ENCODE results near the gene POLR3GL.

DNA sequence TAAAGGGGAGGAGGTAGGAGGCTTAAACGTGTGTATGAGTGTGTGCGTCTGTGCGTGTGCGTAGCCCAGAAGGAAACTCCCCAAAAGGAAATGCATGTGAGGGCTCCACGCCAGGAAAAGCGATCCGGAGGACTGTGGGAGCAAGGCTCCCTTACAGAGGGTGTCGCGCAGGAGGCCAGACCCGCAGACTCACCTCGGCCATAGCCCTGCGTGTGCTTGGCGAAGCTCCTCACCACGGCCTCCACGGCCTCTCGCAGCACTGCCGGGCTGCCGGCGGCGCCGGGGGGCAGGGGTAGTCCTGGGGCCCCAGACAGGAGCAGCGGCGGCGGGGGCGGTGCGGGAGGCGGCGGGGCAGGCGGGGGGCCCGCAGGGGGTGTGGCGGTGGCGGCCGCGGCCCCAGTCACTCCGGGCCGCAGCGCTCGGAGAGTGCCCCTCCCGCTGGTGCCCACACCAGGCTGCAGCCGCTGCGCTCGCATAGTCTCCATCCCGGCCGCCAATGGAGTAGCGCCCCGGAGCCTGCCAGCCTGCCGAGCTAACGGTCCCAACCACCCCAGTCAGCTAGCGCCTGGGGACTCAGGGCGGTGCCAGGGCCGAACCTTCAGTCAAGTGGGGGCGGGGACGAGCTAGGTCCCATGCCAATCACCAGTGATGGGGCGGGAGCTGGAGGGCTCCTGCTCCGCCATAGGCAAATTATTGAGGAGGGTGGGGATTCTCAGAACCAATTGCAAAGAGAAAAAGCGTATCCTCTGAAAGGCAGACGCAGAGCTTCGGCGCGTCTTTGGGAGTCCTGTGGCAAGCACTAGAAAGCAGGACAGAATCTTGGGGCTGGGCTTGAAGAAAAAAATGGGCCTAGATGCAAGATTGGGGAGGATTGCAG is 6.8 kb upstream of the POLR3GL start, which contains the start of gene LIX1L:
- TF ChIP-seq EZH2phosphoT487 (IDR thresholded peaks at IDR 0.05; ENCODE audit: unreplicated experiment) (no peak), CTCF (conservative IDR thresholded peaks at IDR 0.05; ENCODE audit: low read depth in 2 of 2) (no peak), CREB1 (CRISPR knock-in tag; IDR thresholded peaks at IDR 0.05; ENCODE audit: low read depth) (0 out of 2 replicates have a peak, but pooled peaks have one; percentile 10), EZH2 (IDR thresholded peaks at IDR 0.05; ENCODE audit: low read depth, unreplicated experiment) (peak; percentile 3), JUNB (IDR thresholded peaks at IDR 0.05; ENCODE audit: unreplicated experiment) (no peak), POLR2AphosphoS5 (IDR thresholded peaks at IDR 0.05; ENCODE audit: low read depth) (peak; percentile 49), STAT1 (IDR thresholded peaks at IDR 0.05; ENCODE audit: unreplicated experiment) (no peak), NANOG (IDR thresholded peaks at IDR 0.05; ENCODE audit: borderline replicate concordance) (no peak), ZNF331 (CRISPR knock-in tag; IDR thresholded peaks at IDR 0.05; ENCODE audit: low read depth) (no peak)
- TF ChIP-seq, protein P1, sequence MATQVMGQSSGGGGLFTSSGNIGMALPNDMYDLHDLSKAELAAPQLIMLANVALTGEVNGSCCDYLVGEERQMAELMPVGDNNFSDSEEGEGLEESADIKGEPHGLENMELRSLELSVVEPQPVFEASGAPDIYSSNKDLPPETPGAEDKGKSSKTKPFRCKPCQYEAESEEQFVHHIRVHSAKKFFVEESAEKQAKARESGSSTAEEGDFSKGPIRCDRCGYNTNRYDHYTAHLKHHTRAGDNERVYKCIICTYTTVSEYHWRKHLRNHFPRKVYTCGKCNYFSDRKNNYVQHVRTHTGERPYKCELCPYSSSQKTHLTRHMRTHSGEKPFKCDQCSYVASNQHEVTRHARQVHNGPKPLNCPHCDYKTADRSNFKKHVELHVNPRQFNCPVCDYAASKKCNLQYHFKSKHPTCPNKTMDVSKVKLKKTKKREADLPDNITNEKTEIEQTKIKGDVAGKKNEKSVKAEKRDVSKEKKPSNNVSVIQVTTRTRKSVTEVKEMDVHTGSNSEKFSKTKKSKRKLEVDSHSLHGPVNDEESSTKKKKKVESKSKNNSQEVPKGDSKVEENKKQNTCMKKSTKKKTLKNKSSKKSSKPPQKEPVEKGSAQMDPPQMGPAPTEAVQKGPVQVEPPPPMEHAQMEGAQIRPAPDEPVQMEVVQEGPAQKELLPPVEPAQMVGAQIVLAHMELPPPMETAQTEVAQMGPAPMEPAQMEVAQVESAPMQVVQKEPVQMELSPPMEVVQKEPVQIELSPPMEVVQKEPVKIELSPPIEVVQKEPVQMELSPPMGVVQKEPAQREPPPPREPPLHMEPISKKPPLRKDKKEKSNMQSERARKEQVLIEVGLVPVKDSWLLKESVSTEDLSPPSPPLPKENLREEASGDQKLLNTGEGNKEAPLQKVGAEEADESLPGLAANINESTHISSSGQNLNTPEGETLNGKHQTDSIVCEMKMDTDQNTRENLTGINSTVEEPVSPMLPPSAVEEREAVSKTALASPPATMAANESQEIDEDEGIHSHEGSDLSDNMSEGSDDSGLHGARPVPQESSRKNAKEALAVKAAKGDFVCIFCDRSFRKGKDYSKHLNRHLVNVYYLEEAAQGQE (IDR thresholded peaks at IDR 0.05; ENCODE audit: unreplicated experiment), result no peak
- TF ChIP-seq, protein P2, sequence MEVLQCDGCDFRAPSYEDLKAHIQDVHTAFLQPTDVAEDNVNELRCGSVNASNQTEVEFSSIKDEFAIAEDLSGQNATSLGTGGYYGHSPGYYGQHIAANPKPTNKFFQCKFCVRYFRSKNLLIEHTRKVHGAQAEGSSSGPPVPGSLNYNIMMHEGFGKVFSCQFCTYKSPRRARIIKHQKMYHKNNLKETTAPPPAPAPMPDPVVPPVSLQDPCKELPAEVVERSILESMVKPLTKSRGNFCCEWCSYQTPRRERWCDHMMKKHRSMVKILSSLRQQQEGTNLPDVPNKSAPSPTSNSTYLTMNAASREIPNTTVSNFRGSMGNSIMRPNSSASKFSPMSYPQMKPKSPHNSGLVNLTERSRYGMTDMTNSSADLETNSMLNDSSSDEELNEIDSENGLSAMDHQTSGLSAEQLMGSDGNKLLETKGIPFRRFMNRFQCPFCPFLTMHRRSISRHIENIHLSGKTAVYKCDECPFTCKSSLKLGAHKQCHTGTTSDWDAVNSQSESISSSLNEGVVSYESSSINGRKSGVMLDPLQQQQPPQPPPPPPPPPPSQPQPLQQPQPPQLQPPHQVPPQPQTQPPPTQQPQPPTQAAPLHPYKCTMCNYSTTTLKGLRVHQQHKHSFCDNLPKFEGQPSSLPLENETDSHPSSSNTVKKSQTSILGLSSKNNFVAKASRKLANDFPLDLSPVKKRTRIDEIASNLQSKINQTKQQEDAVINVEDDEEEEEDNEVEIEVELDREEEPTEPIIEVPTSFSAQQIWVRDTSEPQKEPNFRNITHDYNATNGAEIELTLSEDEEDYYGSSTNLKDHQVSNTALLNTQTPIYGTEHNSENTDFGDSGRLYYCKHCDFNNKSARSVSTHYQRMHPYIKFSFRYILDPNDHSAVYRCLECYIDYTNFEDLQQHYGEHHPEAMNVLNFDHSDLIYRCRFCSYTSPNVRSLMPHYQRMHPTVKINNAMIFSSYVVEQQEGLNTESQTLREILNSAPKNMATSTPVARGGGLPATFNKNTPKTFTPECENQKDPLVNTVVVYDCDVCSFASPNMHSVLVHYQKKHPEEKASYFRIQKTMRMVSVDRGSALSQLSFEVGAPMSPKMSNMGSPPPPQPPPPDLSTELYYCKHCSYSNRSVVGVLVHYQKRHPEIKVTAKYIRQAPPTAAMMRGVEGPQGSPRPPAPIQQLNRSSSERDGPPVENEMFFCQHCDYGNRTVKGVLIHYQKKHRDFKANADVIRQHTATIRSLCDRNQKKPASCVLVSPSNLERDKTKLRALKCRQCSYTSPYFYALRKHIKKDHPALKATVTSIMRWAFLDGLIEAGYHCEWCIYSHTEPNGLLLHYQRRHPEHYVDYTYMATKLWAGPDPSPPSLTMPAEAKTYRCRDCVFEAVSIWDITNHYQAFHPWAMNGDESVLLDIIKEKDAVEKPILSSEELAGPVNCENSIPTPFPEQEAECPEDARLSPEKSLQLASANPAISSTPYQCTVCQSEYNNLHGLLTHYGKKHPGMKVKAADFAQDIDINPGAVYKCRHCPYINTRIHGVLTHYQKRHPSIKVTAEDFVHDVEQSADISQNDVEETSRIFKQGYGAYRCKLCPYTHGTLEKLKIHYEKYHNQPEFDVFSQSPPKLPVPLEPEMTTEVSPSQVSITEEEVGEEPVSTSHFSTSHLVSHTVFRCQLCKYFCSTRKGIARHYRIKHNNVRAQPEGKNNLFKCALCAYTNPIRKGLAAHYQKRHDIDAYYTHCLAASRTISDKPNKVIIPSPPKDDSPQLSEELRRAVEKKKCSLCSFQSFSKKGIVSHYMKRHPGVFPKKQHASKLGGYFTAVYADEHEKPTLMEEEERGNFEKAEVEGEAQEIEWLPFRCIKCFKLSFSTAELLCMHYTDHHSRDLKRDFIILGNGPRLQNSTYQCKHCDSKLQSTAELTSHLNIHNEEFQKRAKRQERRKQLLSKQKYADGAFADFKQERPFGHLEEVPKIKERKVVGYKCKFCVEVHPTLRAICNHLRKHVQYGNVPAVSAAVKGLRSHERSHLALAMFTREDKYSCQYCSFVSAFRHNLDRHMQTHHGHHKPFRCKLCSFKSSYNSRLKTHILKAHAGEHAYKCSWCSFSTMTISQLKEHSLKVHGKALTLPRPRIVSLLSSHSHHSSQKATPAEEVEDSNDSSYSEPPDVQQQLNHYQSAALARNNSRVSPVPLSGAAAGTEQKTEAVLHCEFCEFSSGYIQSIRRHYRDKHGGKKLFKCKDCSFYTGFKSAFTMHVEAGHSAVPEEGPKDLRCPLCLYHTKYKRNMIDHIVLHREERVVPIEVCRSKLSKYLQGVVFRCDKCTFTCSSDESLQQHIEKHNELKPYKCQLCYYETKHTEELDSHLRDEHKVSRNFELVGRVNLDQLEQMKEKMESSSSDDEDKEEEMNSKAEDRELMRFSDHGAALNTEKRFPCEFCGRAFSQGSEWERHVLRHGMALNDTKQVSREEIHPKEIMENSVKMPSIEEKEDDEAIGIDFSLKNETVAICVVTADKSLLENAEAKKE (CRISPR knock-in tag; IDR thresholded peaks at IDR 0.05), result no peak
